ENCODE data around the gene ENPP6.

Gene ENPP6

GRCh38 chr4:184190711-184191110 lies 27.0 kb downstream of the ENPP6 start:
- H3K4me3 ChIP-seq = no peak overlapping the region
- H3K36me3 ChIP-seq (ENCODE audit: insufficient read depth, low read length) = no peaks in the 10 kb centered on the region
- H3K9ac ChIP-seq (ENCODE audit: insufficient read length) = no peak overlapping the region
- DNase-seq (ENCODE audit: low read depth, low spot score) = no peak
- TF ChIP-seq POLR2AphosphoS5 (IDR thresholded peaks at IDR 0.05; ENCODE audit: borderline replicate concordance, low read depth, low read length) (no peak), EZH2 (IDR thresholded peaks at IDR 0.05) (no peak), FOXP2 (optimal IDR thresholded peaks at IDR 0.05; ENCODE audit: control extremely low read depth, extremely low read length, insufficient read depth) (no peak)
- H3K9me3 ChIP-seq (ENCODE audit: low read depth, low read length) = no peaks in the 10 kb centered on the region
- no peak overlapping the region for H3K27ac ChIP-seq

- no peak overlapping the region for H3K27ac ChIP-seq
- no peak overlapping the region for H3K9ac ChIP-seq (ENCODE audit: insufficient read length)
- TF ChIP-seq POLR2AphosphoS5 (IDR thresholded peaks at IDR 0.05; ENCODE audit: borderline replicate concordance, low read depth, low read length) (no peak), EZH2 (IDR thresholded peaks at IDR 0.05) (no peak), FOXP2 (optimal IDR thresholded peaks at IDR 0.05; ENCODE audit: control extremely low read depth, extremely low read length, insufficient read depth) (no peak)
- DNase-seq (ENCODE audit: low read depth, low spot score) = no peak
- no peaks in the 10 kb centered on the region for H3K9me3 ChIP-seq (ENCODE audit: low read depth, low read length)
- H3K4me3 ChIP-seq = no peak overlapping the region
- no peaks in the 10 kb centered on the region for H3K36me3 ChIP-seq (ENCODE audit: insufficient read depth, low read length)
Observed at GRCh38 chr4:184189966-184190365, 27.7 kb downstream of the ENPP6 start.

- no peak overlapping the region for H3K9ac ChIP-seq (ENCODE audit: insufficient read length)
- TF ChIP-seq EZH2 (IDR thresholded peaks at IDR 0.05) (no peak), POLR2AphosphoS5 (IDR thresholded peaks at IDR 0.05; ENCODE audit: borderline replicate concordance, low read depth, low read length) (no peak), FOXP2 (optimal IDR thresholded peaks at IDR 0.05; ENCODE audit: control extremely low read depth, extremely low read length, insufficient read depth) (no peak)
- H3K36me3 ChIP-seq (ENCODE audit: insufficient read depth, low read length) = no peaks in the 10 kb centered on the region
- DNase-seq (ENCODE audit: low read depth, low spot score) = no peak
- H3K4me3 ChIP-seq = no peak overlapping the region
- H3K27ac ChIP-seq = no peak overlapping the region
- no peaks in the 10 kb centered on the region for H3K9me3 ChIP-seq (ENCODE audit: low read depth, low read length)
Observed at GRCh38 chr4:184188443-184189400, 29.0 kb downstream of the ENPP6 start.

- H3K36me3 ChIP-seq (ENCODE audit: insufficient read depth, low read length) = no peaks in the 10 kb centered on the region
- no peak overlapping the region for H3K27ac ChIP-seq
- no peak overlapping the region for H3K9ac ChIP-seq (ENCODE audit: insufficient read length)
- DNase-seq (ENCODE audit: low read depth, low spot score) = no peak
- no peak overlapping the region for H3K4me3 ChIP-seq
- no peaks in the 10 kb centered on the region for H3K9me3 ChIP-seq (ENCODE audit: low read depth, low read length)
- TF ChIP-seq EZH2 (IDR thresholded peaks at IDR 0.05) (no peak), POLR2AphosphoS5 (IDR thresholded peaks at IDR 0.05; ENCODE audit: borderline replicate concordance, low read depth, low read length) (no peak), FOXP2 (optimal IDR thresholded peaks at IDR 0.05; ENCODE audit: control extremely low read depth, extremely low read length, insufficient read depth) (no peak)
Observed at GRCh38 chr4:184177271-184177670, 40.4 kb downstream of the ENPP6 start.

GRCh38 chr4:184174571-184175488 lies 42.8 kb downstream of the ENPP6 start:
- no peak overlapping the region for H3K4me3 ChIP-seq
- TF ChIP-seq POLR2AphosphoS5 (IDR thresholded peaks at IDR 0.05; ENCODE audit: borderline replicate concordance, low read depth, low read length) = no peak
- TF ChIP-seq FOXP2 (optimal IDR thresholded peaks at IDR 0.05; ENCODE audit: control extremely low read depth, extremely low read length, insufficient read depth) = no peak
- no peak for TF ChIP-seq EZH2 (IDR thresholded peaks at IDR 0.05)

GRCh38 chr4:184171011-184171410 lies 46.7 kb downstream of the ENPP6 start:
- no peak overlapping the region for H3K9ac ChIP-seq (ENCODE audit: insufficient read length)

More at GRCh38 chr4:184174571-184175488, 42.8 kb downstream of the ENPP6 start:
- Histone ChIP-seq H3K9me3 (ENCODE audit: low read depth, low read length) (no peaks in the 10 kb centered on the region), H3K9ac (ENCODE audit: insufficient read length) (no peak overlapping the region), H3K36me3 (ENCODE audit: insufficient read depth, low read length) (no peaks in the 10 kb centered on the region), H3K27ac (no peak overlapping the region)
- DNase-seq (ENCODE audit: low read depth, low spot score) = no peak

GRCh38 chr4:184169225-184169867 lies 48.3 kb downstream of the ENPP6 start:
- H3K4me3 ChIP-seq = no peak overlapping the region
- H3K27ac ChIP-seq = no peak overlapping the region
- DNase-seq (ENCODE audit: low read depth, low spot score) = no peak
- no peak overlapping the region for H3K9ac ChIP-seq (ENCODE audit: insufficient read length)
- H3K36me3 ChIP-seq (ENCODE audit: insufficient read depth, low read length) = no peaks in the 10 kb centered on the region
- no peaks in the 10 kb centered on the region for H3K9me3 ChIP-seq (ENCODE audit: low read depth, low read length)
- TF ChIP-seq POLR2AphosphoS5 (IDR thresholded peaks at IDR 0.05; ENCODE audit: borderline replicate concordance, low read depth, low read length) (no peak), EZH2 (IDR thresholded peaks at IDR 0.05) (no peak), FOXP2 (optimal IDR thresholded peaks at IDR 0.05; ENCODE audit: control extremely low read depth, extremely low read length, insufficient read depth) (no peak)

More at GRCh38 chr4:184171011-184171410, 46.7 kb downstream of the ENPP6 start:
- DNase-seq (ENCODE audit: low read depth, low spot score) = no peak
- Histone ChIP-seq H3K36me3 (ENCODE audit: insufficient read depth, low read length) (no peaks in the 10 kb centered on the region), H3K27ac (no peak overlapping the region), H3K9me3 (ENCODE audit: low read depth, low read length) (no peaks in the 10 kb centered on the region), H3K4me3 (no peak overlapping the region)
- TF ChIP-seq EZH2 (IDR thresholded peaks at IDR 0.05) = no peak
- TF ChIP-seq POLR2AphosphoS5 (IDR thresholded peaks at IDR 0.05; ENCODE audit: borderline replicate concordance, low read depth, low read length) = no peak
- no peak for TF ChIP-seq FOXP2 (optimal IDR thresholded peaks at IDR 0.05; ENCODE audit: control extremely low read depth, extremely low read length, insufficient read depth)

Data from SK-N-MC (cell line).